DMS79 treated with DMSO at 0.1 percent for 48 hours (cell line): ENCODE data around the gene SARDH.

Experiments
- DNase-seq: peaks from one replicate; lab custom pipeline; 2025; lab: John Stamatoyannopoulos, UW

SARDH gene

GRCh38 chr9:133666845-133667244 lies 71.3 kb downstream of the SARDH start:
- DNase-seq, result no peak

GRCh38 chr9:133666387-133666786 lies 71.8 kb downstream of the SARDH start:
- DNase-seq, result no peak

DNA sequence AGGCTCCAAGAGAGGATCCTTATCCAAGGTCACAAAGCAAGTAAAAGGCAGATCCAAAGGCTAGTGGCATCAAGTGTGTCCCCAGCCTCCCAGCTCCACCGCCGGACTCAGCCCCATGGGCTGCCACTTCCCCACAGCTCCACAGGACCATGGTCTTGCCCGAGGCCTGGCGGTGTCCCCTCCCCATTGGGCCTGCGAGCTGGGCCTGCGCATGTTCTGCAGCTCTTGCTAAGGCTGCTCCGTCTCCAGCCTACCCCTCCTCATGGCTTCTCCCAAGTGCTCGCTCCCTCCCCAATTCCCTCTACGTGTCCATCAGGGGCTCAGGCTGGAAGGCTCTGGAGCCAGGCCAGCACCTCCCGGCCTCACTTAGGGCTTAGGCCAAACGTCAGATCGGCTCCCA lies 72.6 kb downstream of the SARDH start:
- no peak for DNase-seq

DNA sequence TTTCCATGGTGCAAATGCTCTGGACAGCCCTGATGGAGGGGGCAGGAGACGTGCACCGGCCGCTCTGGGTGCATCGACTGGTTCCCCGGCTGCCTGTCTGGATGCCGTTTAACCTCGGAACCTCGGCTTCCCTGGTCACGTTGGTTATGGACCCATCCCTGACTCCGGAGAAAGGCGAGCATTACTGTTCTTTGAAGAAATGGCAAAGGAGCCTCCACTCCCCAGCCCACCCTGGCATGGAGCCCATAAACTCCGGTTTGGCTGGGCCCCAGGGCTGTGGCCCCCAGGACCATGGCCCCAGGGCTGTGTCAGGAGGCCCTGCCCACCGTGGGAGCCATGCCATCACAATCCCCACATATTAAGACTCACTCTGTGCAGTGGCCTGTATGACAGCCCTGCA lies 73.1 kb downstream of the SARDH start:
- no peak for DNase-seq

GRCh38 chr9:133664173-133665050 lies 73.7 kb downstream of the SARDH start:
- peak; percentile 90 for DNase-seq

- no peak for DNase-seq
These were observed 76.2 kb downstream of the SARDH start for GRCh38 chr9:133661846-133662540.

DNA sequence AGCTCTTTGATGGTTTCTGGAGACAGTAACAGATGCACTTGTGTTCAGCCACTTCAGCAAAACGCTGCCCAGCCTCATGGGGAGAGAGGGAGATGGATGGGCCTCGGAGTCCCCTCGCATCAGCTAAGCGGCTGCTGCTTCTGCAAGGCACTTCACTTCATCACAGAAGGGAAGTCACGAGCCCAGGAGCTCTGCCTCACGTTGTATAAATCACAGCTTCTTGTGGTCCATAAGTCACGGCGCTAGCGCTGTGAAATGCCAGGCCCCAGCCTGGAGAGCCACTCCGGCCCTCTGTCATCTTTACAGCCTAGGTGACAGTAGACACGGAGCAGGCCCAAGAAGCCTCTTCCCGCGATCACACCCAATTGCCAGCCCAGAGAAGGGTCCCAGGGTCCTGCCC lies 78.6 kb downstream of the SARDH start:
- no peak for DNase-seq

GRCh38 chr9:133658442-133659431 lies 79.4 kb downstream of the SARDH start:
- no peak for DNase-seq

GRCh38 chr9:133657120-133657661 lies 81.0 kb downstream of the SARDH start:
- peak; percentile 87 for DNase-seq

DNA sequence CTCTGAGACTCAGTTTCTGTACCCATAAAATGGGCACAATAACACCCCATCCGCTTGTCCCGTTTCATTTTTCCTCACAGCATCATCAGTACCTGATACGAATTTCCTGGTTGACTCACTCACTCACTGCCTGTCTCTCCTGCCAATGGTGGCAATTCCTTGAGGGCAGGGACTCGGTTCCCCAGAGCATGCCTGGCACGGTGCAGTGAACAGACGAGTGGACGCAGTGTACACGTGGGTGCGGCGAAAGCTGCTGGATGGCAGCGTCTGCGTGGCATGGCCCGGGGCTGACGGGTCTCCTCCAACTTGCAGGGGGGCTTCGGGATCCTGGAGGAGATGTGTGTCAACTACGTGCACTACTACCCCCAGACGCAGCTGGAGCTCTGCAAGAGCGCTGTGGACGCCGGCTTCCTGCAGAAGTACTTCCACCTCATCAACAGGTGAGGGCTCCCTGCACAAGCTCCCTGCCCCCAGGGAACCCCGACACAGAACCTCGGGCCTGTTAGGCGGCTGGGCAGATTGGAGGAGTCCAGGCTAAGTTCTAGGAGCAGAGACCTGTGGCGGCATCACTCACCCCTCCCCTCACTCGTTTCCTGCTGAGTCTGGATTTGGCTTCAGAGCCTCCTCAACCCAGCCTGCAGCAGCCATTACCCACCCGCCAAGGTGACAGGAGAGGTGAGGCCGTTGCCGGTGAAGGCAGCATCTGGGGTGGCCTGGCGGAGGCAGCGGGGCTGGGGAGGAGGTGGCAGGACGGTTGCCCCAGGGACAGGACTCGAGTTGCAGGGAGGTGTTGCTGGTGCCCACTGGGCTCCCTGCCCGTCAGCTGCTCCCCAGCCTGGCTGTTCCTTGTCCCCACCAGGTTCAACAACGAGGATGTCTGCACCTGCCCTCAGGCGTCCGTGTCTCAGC lies 81.7 kb downstream of the SARDH start:
- DNase-seq, result peak; percentile 87

DNA sequence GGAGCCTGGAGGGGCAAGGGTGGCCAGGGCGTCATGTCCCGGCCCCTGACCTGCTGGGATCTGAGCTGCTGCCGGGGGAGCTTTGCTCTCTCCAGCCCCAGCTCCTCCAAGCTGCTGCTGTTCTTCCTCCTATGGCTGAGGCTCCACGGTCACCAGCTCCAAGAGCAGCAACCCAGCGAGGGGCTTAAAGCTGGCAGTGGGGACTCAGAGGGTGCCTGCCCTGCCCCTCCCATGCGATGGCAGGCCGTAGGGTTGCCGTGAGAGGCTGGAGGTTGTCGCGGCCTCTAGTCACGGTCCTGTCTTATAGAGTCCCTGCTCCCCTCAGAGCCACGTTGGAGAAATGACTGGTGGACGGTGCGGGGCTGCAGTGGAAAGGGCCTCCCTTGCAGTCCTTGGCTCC lies 82.5 kb downstream of the SARDH start:
- DNase-seq, result no peak

DNA sequence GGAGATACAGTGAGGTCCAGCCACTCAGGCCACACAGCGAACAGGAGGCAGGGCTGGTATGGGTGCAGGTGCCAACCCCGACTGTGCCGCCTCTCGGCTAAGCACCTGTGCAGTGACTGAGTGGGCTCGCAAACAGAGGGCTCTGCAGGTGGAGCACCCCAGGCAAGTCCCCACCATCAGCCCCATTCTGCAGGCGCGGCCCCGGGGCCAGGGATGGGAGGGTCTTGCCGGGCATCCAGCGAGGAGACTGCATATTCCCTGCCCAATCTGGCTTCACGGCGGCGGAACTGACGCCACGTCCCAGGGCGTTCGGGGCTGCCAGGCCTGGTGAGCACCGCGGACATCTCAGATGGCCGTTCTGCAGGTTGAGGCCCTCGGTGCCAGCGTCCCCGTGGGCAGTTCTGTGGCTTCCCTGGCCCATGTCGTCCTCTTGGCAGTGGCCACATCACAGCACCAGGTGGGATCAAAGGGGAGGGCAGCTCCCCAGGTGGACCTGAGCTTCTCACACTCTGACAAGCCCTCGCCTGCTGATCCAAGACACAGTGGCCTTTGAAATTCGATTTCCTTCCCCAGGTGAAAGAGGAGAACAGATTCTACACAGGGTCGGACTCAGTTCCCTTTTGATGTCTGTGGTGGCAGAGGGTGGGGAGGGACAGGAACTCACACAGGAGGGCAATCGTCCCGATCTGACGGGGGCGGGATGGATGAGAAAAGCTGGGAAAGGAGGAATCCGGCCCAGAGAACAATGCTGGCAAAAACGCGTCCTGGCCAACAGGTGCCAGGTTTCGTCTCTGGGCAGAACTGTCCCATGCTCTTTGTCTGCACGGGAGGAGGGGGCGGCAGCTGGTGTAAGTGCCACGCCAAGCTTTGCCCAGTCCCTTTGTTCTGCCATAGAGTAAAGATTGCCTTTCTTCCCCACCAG lies 83.2 kb downstream of the SARDH start:
- DNase-seq, result no peak

DNA sequence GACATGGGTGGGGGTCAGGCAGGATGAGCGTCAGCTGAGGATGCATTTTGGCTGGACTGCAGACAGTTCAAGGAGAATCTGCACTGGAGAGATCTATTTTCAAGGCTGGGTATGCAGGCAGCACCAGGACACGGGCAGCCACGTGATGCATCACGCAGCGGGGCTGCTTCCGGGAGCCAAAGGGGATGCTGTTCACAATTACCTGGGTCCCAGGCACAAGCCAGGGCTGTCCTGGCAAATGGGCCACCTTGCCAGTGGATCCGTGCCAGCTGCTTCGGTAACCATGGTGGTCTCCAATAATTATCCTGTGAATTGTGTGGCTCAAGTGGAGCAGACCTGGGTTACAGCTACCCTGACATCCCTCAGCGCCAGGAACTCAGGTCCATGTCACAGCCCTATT lies 84.5 kb downstream of the SARDH start:
- no peak for DNase-seq

DNA sequence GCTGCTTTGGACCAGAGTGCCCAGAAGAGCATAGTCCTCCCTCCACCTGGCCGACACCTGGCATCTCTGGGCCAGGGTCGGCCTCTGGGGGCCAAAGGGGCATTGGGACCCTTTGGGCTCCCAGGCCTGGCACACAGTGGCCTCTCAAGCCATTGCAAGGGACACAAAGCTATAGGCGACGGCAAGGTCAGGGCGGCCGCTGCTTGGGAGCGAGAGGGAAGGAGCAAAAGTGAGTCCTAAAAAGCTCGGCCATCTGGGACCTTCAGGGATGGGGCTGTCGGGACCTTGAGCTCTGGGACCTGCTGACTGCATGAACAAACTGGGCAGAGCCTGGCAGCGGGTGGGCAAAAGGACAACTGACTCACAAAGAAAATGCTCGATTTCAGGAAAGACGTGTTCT lies 88.1 kb downstream of the SARDH start:
- DNase-seq, result no peak

- DNase-seq, result no peak
These were observed 89.0 kb downstream of the SARDH start for GRCh38 chr9:133649194-133649593.

GRCh38 chr9:133647765-133648469 lies 90.2 kb downstream of the SARDH start:
- no peak for DNase-seq

- DNase-seq, result peak; percentile 73
These were observed 91.0 kb downstream of the SARDH start for GRCh38 chr9:133647148-133647547.

DNA sequence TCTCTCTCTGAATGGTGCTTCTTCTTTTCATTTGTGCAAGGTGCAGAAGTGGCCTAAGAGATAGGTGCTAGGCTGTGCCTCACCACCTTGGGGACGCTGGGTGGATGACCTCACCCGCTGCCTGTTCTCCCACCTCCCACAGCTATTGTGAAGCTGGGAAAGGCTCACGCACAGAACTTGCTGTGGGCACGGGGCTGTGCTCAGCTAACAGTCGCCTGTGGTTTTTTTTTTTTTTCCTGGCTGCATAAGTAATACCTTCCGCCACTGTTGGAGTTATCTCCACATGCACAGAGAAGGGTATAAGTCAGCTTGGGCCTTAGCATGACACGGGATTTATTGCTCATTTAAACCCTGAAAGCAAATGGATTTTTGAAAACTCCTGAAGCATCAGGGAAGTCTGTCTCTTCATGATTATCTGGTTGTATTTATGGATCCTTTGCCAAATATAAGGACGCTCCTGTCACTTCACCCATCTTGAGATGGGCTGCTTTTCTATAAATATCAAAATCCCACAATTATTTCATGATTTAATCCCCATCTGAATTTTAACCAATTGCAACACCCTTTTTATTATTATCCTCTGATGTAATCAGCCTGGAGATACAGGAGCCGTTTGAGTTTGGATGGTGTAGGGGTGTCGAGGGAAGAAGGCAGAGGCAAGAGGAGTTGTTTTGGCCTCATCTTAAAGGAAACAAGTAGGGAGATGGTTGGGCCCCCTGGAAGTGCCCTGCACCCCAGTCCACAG lies 93.0 kb downstream of the SARDH start:
- no peak for DNase-seq
